ENCODE data around the gene DMAP1.

DMAP1 gene

GRCh38 chr1:44267438-44267837 lies 54.2 kb downstream of the DMAP1 start (continued):
- TF ChIP-seq, protein P1, sequence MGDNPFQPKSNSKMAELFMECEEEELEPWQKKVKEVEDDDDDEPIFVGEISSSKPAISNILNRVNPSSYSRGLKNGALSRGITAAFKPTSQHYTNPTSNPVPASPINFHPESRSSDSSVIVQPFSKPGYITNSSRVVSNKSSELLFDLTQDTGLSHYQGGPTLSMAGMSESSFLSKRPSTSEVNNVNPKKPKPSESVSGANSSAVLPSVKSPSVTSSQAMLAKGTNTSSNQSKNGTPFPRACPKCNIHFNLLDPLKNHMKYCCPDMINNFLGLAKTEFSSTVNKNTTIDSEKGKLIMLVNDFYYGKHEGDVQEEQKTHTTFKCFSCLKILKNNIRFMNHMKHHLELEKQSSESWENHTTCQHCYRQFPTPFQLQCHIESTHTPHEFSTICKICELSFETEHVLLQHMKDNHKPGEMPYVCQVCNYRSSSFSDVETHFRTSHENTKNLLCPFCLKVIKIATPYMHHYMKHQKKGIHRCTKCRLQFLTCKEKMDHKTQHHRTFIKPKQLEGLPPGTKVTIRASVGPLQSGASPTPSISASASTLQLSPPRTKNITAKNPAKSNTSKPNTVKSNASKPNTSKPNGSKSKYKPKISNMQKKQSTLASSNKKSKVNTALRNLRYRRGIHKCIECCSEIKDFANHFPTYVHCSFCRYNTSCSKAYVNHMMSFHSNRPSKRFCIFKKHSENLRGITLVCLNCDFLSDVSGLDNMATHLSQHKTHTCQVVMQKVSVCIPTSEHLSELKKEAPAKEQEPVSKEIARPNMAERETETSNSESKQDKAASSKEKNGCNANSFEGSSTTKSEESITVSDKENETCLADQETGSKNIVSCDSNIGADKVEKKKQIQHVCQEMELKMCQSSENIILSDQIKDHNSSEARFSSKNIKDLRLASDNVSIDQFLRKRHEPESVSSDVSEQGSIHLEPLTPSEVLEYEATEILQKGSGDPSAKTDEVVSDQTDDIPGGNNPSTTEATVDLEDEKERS (tag by site-specific recombination; IDR thresholded peaks at IDR 0.05), result no peak
- TF ChIP-seq ZNF510 (tag by site-specific recombination; IDR thresholded peaks at IDR 0.05; ENCODE audit: insufficient replicate concordance) (no peak), MEIS1 (CRISPR knock-in tag; IDR thresholded peaks at IDR 0.05; ENCODE audit: borderline replicate concordance) (no peak), ZNF311 (tag by site-specific recombination; IDR thresholded peaks at IDR 0.05; ENCODE audit: borderline replicate concordance) (no peak), ZNF560 (tag by site-specific recombination; IDR thresholded peaks at IDR 0.05; ENCODE audit: borderline replicate concordance) (no peak), ZFP69B (tag by site-specific recombination; IDR thresholded peaks at IDR 0.05) (no peak), ZXDB (tag by site-specific recombination; IDR thresholded peaks at IDR 0.05) (peak; percentile 33; the same call in 1 of the 2 replicates), ZNF785 (tag by site-specific recombination; IDR thresholded peaks at IDR 0.05) (no peak), SCRT1 (tag by site-specific recombination; IDR thresholded peaks at IDR 0.05; ENCODE audit: borderline replicate concordance) (no peak), KLF10 (tag by site-specific recombination; IDR thresholded peaks at IDR 0.05) (peak; percentile 53; the same call in 1 of the 2 replicates), TRIM28 (IDR thresholded peaks at IDR 0.05; ENCODE audit: borderline replicate concordance, low read length) (peak; percentile 82; the same call in 1 of the 2 replicates), ZNF473 (tag by site-specific recombination; IDR thresholded peaks at IDR 0.05) (no peak), ZNF585B (tag by site-specific recombination; IDR thresholded peaks at IDR 0.05) (no peak), MZF1 (tag by site-specific recombination; IDR thresholded peaks at IDR 0.05; ENCODE audit: borderline replicate concordance) (peak; percentile 63; the same call in 1 of the 2 replicates), ZBTB44 (tag by site-specific recombination; IDR thresholded peaks at IDR 0.05) (peak; percentile 99), ZNF37A (tag by site-specific recombination; IDR thresholded peaks at IDR 0.05) (no peak), KLF7 (tag by site-specific recombination; IDR thresholded peaks at IDR 0.05; ENCODE audit: borderline replicate concordance) (peak; percentile 86; the same call in 1 of the 2 replicates), ZIC2 (tag by site-specific recombination; IDR thresholded peaks at IDR 0.05) (peak; percentile 99), WT1 (tag by site-specific recombination; IDR thresholded peaks at IDR 0.05) (peak; percentile 98), PRDM4 (tag by site-specific recombination; IDR thresholded peaks at IDR 0.05) (peak; percentile 86), ZSCAN16 (tag by site-specific recombination; IDR thresholded peaks at IDR 0.05) (peak; percentile 60; the same call in 1 of the 2 replicates), PRDM1 (tag by site-specific recombination; IDR thresholded peaks at IDR 0.05) (no peak), GLIS1 (tag by site-specific recombination; IDR thresholded peaks at IDR 0.05) (peak; percentile 87), IKZF3 (tag by site-specific recombination; IDR thresholded peaks at IDR 0.05) (peak; percentile 71), ZBTB8A (tag by site-specific recombination; IDR thresholded peaks at IDR 0.05) (peak; percentile 87), ZNF76 (tag by site-specific recombination; IDR thresholded peaks at IDR 0.05; ENCODE audit: borderline replicate concordance, low read depth) (no peak), ZBTB20 (tag by site-specific recombination; IDR thresholded peaks at IDR 0.05) (peak; percentile 73), GLI2 (tag by site-specific recombination; IDR thresholded peaks at IDR 0.05; ENCODE audit: borderline replicate concordance, low read depth) (peak; percentile 79; the same call in 1 of the 2 replicates), KLF1 (tag by site-specific recombination; IDR thresholded peaks at IDR 0.05) (peak; percentile 92), GFI1B (tag by site-specific recombination; IDR thresholded peaks at IDR 0.05) (peak; percentile 97), ZNF426 (tag by site-specific recombination; IDR thresholded peaks at IDR 0.05) (no peak), EGR2 (tag by site-specific recombination; IDR thresholded peaks at IDR 0.05; ENCODE audit: low read depth) (peak; percentile 81), ZNF341 (tag by site-specific recombination; IDR thresholded peaks at IDR 0.05; ENCODE audit: low read depth) (peak; percentile 66), SP7 (tag by site-specific recombination; IDR thresholded peaks at IDR 0.05) (peak; percentile 87)
- TF ChIP-seq, protein P2, sequence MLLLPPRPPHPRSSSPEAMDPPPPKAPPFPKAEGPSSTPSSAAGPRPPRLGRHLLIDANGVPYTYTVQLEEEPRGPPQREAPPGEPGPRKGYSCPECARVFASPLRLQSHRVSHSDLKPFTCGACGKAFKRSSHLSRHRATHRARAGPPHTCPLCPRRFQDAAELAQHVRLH (tag by site-specific recombination; IDR thresholded peaks at IDR 0.05), result peak; percentile 84

Measured in HEK293 (cell line).